HG03196 (cell line): Measurements from ENCODE around the gene LIMS4.
"Not testable (repeated sequence)": the region's sequence is repeated elsewhere in the genome, so short reads cannot be mapped to it uniquely, and the experiment has no call there.

Experiments
- ATAC-seq: cut with Tn5 transposase; IDR thresholded peaks from one replicate; pipeline ENCODE4 v1.9.1; 2021; ENCODE audit not compliant: unreplicated experiment

Gene LIMS4, protein sequence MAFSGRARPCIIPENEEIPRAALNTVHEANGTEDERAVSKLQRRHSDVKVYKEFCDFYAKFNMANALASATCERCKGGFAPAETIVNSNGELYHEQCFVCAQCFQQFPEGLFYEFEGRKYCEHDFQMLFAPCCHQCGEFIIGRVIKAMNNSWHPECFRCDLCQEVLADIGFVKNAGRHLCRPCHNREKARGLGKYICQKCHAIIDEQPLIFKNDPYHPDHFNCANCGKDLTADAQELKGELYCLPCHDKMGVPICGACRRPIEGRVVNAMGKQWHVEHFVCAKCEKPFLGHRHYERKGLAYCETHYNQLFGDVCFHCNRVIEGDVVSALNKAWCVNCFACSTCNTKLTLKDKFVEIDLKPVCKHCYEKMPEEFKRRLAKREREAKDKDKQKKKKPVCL

DNA sequence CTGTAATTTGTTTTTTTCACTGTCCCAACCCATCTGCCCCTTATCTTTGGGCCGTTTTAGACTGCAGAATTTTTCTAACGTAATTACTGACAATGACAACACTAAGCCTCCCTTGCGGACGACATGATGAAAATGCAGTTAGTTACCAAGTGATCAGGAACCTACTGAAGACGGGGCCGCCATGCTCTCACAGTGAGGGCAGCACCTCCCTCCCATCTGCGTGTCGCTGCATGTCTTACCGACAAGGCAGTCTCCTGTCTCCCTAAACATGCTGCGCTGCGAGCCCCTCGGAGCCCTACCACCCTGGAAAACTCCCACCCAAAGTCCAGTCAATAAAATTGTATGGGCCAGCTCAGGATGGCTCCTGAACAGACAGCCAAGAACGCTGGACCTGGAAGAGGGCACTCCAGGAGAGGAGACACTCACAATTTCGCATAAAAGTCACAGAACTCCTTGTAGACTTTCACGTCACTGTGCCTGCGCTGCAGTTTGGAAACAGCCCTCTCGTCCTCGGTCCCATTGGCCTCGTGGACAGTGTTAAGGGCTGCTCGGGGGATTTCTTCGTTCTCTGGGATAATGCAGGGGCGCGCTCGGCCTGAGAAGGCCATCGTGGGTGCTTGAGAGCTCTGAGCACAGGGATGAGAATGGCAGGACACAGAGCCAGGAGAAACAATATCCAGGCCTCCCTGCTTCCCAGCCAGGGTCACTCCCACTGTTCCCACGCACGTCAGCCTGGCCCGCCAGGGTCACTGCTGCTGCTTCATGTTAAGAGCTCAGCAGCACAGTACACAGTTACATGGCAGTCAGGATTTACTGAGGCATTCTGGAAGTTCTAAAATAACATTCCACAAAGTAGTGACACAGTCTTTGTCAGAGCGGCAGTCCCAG is at the start of gene LIMS4:
Gene LIMS4, minus strand, starts transcription at position 646 of the 888 bp plus-strand sequence. Its CDS starts 38 bp downstream, at position 608.
- ATAC-seq = not testable (repeated sequence)

DNA sequence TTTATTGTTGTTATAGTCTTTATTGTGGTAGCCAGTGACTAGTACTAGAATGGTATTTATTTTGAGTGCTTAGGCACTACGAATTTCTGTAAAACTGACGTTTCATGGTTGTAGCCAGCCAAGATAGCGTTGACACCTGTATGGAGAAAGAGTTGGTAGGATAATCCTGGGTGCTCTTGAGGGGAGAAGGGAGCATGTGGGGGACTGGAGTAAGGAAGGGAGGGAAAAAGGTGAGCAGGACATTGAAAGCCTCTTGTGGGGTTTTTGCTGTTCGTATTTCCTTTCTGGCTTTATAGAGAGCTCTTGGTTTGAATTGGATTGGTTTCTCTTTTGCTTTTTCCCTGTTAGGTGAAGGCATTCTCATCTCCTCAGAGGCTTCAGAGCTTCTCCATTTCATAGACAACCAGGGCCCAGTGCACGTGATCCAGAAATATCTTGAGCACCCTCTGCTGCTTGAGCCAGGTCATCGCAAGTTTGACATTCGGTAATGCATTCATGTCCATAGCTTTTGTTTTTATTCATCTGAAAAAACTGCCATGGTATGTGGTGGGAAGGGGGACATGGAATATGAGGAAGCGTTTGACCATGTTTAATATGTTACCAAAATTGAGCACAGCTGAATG is 27.2 kb upstream of the LIMS4 start:
- ATAC-seq = peak; percentile 87

DNA sequence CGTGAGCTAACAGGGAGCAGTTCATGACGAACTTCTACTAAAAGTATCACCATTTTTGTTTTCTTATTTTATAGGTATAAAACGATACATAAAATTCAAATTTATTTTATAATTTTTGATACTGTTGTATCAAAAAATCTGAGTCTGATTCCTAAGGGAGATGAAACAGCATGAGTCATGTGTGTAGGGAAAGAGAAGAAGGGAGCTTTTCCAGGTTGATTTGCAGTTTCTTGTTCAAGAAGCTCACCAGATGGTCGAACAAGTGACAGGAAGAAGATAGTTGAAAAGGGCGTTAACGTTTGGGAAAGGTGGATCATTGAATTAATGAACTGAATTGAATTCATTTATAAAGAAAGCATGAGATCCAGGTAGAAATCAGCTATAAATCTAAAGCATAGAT is 23.4 kb upstream of the LIMS4 start:
- ATAC-seq = not testable (repeated sequence)

DNA sequence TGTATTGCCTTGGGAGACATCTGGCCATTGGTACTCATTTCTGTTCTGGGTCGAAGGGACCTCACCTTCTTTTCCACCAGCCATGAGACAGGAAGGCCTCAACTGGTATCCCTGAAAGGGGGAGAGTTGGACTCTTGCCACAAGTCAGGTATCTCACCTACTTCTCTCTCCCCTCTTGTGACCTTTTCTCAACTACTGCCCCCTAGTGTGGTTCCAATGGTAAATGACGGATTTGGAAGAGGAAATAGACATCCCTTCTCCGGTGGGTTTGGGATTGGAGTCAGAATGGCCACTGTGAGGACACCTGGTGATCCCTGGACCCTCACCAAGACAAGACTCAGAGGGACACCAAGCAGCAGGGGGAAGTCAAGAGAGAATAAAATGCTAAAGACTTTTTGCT is 21.9 kb upstream of the LIMS4 start:
- not testable (repeated sequence) for ATAC-seq

DNA sequence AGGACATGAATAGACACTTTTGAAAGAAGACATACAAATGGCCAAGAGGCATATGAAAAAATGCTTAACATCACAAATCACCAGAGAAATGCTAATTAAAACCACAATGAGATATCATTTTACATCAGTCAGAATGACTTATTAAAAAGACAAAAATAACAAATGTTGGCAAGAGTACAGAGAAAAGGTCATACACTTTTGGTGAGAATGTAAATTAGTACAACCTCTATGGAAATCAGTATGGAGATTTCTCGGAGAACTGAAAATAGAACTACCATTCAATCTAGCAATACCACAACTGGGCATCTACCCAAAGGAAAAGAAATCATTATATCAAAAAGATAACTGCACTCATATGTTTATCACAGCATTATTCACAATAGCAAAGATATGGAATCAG is 16.4 kb upstream of the LIMS4 start:
- ATAC-seq = not testable (repeated sequence)

DNA sequence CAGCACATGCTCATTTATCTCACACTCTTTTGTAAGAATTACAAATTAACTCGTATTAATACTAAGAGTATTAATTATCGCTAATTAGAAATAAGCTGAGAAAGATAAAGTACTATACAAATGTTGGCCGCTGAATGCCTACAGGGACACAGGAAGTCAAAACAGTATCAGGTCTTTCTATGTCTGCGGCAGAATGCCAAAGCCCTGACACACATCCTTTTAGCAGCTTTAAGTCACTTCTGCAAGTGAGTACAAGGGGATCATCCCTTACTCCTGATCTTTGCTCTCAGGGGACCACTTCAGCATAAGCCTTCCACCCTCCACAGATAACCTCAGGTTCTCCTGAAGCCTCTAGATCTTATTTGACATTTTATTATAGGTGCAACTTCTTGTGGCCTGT is 10.1 kb upstream of the LIMS4 start:
- not testable (repeated sequence) for ATAC-seq

DNA sequence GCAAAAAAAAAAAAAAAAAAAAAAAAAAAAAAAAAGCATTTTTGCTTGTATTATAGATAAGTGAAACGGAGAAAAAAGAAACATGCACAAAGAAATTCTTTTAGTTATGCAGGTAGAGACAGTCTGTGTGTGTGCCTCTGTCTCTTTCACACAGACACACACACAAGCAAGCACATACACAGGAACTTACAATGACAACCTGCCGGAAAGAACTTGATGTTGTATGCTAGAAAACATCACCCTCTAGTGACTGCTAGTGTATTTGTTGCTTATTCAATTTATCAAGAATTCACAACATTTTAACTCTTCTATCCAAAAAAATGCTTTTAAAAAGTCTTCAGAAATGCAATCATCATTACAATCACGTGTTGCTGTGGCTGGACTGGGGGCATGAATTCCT is 8.6 kb upstream of the LIMS4 start:
- not testable (repeated sequence) for ATAC-seq

DNA sequence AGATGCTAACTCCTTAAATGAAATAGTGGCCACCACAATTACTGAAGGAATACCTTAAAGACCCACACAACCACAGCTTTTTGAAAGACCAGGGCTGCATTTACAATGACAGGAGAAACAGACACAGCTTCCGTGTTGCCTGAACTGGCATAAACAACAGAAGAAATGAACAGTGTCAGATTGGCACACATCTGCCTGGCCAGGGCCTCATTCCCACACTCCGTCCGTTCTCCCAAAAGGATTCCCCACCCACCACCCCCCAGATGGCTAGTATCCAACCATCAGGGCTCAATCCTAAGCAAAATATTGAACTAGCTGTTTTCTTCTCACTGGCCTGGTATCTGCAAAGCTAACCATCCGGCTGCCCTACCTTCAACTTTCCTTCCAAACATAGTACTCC is 7.5 kb upstream of the LIMS4 start:
- not testable (repeated sequence) for ATAC-seq

DNA sequence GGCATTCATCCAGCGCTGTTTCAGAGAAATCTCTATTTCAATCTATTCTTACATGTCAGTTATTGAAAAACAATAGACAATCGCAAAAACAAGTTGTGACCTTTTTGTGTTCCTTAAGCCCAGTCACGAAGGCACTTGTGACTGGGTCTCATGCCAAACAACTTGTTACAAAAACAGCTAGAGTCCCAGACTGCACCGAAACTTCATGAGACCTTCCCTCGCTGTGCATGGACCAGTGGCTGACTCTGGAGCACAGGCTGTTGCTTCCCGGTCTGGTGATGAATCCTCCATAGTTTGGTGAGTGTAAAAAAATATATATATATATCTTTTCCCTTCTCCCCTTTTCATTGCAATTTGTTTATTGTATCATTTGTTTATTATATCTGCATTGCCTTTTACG is 4.8 kb upstream of the LIMS4 start:
- ATAC-seq = not testable (repeated sequence)

DNA sequence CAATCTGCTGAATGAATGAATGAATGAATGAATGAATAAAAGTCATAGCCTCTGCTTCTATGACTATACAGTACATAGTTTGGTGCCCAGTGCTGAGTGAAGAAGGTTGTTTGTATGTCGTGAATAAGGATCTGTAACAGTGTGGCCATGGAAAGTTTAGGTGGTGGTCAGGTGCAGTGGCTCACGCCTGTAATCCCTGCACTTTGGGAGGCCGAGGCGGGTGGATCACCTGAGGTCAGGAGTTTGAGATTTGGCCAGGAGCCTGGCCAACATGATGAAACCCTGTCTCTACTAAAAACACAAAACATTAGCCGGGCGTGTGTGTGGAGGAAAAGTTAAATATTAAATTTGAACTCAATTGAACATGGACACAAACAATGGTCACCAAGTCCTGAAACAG is 4.3 kb upstream of the LIMS4 start:
- ATAC-seq = not testable (repeated sequence)

DNA sequence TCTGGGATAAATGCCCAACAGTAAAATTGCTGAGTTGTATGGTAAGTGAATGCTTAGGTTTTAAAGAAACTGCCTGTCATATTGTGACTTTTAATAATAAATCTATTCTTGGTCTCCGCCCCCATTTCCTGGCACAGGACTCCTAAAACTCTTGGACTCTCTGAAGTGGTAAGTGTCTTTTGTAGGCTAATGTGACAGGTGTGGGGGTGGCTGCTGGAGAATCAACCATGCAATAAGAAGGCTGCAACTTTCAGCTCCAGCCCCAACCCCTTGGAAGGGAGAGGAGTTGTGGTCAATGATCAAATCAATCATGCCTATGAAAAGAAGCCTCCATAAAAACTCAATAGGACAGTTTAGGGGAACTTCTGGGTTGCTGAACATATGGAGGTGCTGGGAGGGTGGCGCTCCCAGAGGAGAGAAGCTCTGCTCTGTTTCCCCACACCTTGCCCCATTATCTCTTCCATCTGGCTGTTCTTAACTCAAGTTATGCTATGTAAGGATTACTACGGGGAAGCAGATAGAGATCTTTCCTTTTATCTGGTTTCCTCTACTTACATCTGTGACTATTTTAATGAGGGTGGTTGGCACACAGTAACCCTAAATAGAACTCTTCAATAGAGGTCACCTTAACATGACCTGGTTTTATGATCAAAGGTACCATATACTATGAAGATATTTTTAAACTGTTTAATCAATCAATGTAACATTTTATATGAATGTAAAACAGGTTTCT is 3.2 kb upstream of the LIMS4 start:
- not testable (repeated sequence) for ATAC-seq

DNA sequence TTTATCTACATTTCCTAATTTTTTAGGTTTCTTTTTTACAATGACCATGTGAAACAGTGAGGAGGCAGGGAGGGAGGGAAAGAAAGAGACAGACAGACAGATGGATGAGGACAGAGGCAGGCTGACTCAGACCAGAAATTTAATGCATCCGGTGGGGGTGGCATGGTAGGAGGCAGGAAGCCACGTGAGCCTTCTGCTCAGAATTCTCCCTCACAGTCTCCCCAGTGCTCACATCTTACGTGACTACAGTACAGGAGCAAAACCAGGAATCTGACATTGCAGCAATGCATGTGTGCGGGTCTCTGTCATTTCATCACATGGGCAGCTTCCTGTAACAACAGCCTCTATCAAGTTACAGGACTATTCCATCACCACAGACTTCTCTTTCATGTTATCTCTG is 2.3 kb upstream of the LIMS4 start:
- peak; percentile 91 for ATAC-seq

DNA sequence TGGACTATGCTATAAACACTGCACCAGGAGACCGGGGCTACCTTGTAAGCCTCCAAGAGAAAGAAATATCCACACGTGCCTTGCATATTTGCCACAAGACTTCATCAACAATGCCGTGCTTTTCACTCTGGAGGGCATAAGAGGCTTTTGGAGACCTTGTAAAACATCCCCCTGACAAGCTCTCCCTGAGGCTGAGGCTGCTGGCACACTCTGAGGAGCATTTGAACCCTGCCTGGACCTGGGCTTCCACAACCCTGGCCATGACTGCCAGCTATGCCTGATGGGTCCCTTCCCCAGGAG is 393 bp upstream of the LIMS4 start:
- ATAC-seq = not testable (repeated sequence)

DNA sequence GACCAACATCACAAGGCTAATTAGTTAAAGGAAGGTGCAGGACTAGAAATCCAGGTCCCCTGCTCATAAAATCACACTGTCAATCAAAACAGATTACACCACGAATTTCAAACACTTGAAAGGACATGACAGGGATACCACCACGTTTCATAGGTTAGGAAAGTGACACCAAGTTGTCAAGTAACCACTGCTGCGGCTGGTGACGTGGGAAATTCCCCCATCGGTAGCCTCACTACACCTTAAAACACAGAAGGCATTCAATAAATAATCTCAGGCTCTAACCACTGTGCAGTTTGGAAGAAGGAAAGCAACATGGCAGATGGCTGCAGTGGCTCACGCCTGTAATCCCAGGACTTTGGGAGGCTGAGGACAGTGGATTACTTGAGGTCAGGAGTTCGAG is 3.7 kb downstream of the LIMS4 start:
- ATAC-seq = not testable (repeated sequence)

DNA sequence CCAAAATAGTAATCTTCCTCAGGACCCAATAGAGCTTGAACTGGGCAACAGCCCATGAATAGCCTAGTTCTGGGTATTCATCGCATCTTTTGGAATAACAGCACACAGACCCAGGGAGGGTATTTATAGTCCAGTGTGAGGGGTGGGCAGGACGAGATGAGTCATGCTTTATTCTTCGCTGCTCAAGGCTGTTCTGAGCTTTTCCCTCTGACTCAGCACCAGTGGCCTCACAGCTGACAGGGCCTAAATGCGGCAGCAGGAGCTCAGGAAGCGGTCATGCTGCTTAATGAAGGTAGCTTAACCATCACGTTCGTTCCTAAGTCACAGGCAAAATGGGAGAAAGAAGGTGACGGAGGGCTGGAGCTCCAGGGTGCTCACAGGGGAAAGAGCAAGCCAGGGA is 7.3 kb downstream of the LIMS4 start:
- peak; percentile 60 for ATAC-seq

DNA sequence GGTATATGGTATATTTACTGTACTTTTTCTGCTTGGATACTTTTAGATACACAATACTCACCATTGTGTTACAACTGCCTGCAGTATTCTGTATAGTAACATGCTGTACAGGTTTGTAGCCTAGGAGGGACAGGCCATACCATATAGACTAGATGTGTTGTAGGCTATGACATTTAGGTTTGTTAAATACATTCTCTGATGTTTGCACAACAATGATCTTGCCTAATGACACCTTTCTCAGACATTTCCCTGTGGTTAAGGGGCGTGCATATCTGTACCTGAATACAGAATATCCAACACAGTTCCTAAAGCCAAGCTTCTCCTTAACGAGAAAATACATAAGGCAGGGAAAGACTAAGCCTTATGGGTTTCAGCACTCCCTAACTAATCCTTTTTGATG is 10.2 kb downstream of the LIMS4 start:
- not testable (repeated sequence) for ATAC-seq

DNA sequence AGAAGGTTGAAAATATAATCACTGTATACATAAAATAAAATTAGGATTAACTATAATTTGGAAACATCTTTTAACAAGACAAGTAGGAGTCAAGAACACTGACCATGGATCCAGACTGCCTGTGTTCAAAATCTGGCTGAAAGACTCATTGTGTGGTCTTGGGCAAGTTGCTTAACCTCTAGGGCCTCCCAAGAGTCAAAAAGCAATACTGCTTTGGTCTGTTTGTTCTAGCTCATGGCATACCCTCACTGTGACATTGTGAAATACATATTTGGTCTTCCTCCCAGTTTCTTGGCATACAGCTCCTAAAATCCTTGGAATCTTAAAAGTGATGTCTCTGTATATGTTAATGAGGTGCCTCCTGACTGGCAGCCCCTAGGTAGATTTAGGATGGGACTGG is 12.3 kb downstream of the LIMS4 start:
- not testable (repeated sequence) for ATAC-seq

DNA sequence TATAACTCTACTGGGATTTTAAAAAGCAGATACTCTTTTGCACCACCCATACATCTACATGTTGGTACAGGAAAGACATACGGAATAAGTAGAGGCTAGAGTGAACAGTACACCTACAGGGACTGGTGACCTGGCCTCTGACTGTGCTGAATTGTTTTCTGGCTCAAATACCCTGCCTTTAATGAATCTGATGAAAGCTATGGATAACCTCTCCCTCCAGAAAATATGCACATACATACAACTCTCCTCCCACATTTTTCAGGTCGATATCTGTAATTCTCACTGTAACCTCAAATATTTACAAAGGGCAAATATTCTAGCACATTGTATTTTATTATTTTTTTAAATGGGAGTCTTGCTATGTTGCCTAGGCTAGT is 15.4 kb downstream of the LIMS4 start:
- not testable (repeated sequence) for ATAC-seq

DNA sequence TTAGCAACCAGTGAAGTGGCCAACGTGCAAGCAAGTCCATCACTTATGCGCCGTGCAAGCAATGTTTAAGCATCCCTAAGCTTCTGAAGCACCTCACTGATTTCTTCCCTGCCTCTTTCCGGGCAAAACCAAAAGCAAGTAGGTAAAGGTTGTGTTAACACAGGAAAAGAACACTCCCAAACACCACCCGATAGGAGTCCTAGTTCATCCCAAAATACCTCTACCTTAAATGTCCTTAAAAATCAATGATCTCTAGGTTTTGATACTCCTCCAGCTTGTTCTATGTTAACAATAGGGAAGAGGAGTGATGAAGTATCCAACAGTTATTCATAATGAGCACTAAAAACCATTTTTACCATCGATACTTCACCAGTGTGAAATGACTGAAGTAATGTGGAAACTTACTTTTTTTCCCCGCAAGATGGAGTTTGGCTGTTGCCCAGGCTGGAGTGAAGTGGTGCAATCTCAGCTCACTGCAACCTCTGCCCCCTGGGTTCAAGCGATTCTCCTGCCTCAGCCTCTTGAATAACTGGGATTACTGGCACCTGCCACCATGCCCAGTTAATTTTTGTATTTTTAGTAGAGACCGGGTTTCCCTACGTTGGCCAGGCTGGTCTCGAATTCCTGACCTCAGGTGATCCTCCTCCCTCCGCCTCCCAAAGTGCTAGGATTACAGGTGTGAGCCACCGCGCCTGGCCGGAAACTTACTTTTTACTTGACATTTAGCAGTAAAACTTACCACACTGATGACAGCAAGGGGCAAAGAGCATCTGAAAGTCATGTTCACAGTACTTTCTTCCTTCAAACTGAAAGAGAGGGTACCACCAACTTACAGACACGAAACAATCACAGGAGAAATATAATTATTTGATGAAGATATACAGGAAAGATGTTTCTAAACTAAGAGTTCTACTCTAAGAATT is 16.1 kb downstream of the LIMS4 start:
- ATAC-seq = not testable (repeated sequence)
